Stimulated activated CD4-positive, alpha-beta T cell treated with anti-CD3 and anti-CD28 coated beads, Interleukin-1b, Interleukin-23, amount 100 ng/mL, for 4 hours (primary cell): Measurements from ENCODE around the gene ATG7.
"Not testable (repeated sequence)": the region's sequence is repeated elsewhere in the genome, so short reads cannot be mapped to it uniquely, and the experiment has no call there.

Experiments
- DNase-seq, 2 donors: peaks; one replicate each; pipeline ENCODE4 v3.0.0-alpha.2; 2020; ENCODE audit warnings: low read depth in 2 of 2

ATG7 gene

GRCh38 chr3:11250902-11251806, 21.0 kb upstream of the ATG7 start:
- DNase-seq = no peak

GRCh38 chr3:11251807-11252176, 20.4 kb upstream of the ATG7 start:
- no peak for DNase-seq

GRCh38 chr3:11254876-11255275, 17.3 kb upstream of the ATG7 start:
- no peak for DNase-seq

GRCh38 chr3:11255537-11255936, 16.7 kb upstream of the ATG7 start:
- DNase-seq = not testable (repeated sequence)

- DNase-seq = no peak
Measured at GRCh38 chr3:11258958-11259357, 13.2 kb upstream of the ATG7 start.

- DNase-seq = no peak
Measured at GRCh38 chr3:11260460-11260859, 11.7 kb upstream of the ATG7 start.

GRCh38 chr3:11269007-11269406, 3.2 kb upstream of the ATG7 start:
- no peak for DNase-seq

GRCh38 chr3:11272906-11273574, 843 bp downstream of the ATG7 start:
- DNase-seq = no peak

- no peak for DNase-seq
Measured at GRCh38 chr3:11273891-11274291, 1.7 kb downstream of the ATG7 start.

GRCh38 chr3:11274566-11275142, 2.5 kb downstream of the ATG7 start:
- DNase-seq = no peak

- DNase-seq = no peak
Measured at GRCh38 chr3:11275926-11276325, 3.7 kb downstream of the ATG7 start.

- DNase-seq = no peak
Measured at GRCh38 chr3:11276901-11277300, 4.7 kb downstream of the ATG7 start.

- DNase-seq = no peak
Measured at GRCh38 chr3:11282250-11283138, 10.3 kb downstream of the ATG7 start.

- no peak for DNase-seq
Measured at GRCh38 chr3:11283139-11283475, 10.9 kb downstream of the ATG7 start.

GRCh38 chr3:11284011-11284410, 11.8 kb downstream of the ATG7 start:
- DNase-seq = no peak

- DNase-seq = no peak
Measured at GRCh38 chr3:11285471-11285870, 13.3 kb downstream of the ATG7 start.

- DNase-seq = no peak
Measured at GRCh38 chr3:11287404-11287803, 15.2 kb downstream of the ATG7 start.

- no peak for DNase-seq
Measured at GRCh38 chr3:11288021-11288491, 15.9 kb downstream of the ATG7 start.

GRCh38 chr3:11288786-11289637, 16.8 kb downstream of the ATG7 start:
- no peak for DNase-seq

GRCh38 chr3:11289864-11290263, 17.7 kb downstream of the ATG7 start:
- DNase-seq = no peak
